Fibroblast of skin of abdomen (primary cell): Measurements from ENCODE around the gene ASB1.
"Not testable (repeated sequence)": the region's sequence is repeated elsewhere in the genome, so short reads cannot be mapped to it uniquely, and the experiment has no call there.

ENCODE experiments used
- DNase-seq: peaks from one replicate; pipeline ENCODE4 v3.0.0-alpha.2; 2013

ASB1 gene

DNA sequence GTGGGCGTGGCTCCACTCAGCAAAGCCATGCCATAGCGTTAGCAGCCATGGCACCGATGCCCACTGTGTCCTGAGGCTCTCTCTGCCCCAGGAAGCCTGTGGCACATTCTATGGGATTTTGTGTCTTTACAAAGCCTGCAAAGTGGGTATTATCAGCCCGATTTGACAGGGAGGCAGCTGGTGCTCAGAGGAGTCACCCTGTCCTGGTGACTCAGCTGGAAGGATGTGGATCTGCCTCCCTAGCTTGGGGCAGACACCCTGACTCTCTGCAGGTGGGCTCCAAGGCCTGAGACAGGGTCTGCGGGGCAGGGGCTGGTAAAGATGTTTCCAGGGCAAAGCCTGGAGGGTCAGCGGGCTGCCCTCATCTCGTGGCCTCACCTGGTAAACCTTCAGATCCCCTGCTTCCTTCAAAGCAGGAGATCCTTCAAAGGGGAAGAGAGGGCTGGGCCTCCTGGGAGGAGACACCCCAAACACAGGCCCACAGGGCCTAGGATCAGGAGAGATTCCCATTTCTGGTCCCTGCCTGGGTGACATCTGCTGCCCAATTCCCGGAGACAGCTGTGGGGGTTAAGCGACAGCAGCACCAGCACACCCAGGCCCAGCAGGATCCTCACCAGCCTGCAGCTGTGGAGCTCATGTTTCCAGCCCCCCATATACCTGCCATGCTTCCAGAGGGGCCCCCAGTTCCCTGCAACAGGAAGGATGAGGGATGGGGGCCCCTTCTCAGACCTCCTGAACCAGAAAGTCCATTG lies 3.0 kb upstream of the ASB1 start:
- no peak for DNase-seq

- peak; percentile 73 for DNase-seq
Measured at GRCh38 chr2:238424313-238424700, 2.4 kb upstream of the ASB1 start.

- no peak for DNase-seq
Measured at GRCh38 chr2:238425505-238425978, 1.2 kb upstream of the ASB1 start.

- peak; percentile 80 for DNase-seq
Measured at GRCh38 chr2:238425979-238426567, 654 bp upstream of the ASB1 start.

- no peak for DNase-seq
Measured at GRCh38 chr2:238427435-238428162, 872 bp downstream of the ASB1 start.

DNA sequence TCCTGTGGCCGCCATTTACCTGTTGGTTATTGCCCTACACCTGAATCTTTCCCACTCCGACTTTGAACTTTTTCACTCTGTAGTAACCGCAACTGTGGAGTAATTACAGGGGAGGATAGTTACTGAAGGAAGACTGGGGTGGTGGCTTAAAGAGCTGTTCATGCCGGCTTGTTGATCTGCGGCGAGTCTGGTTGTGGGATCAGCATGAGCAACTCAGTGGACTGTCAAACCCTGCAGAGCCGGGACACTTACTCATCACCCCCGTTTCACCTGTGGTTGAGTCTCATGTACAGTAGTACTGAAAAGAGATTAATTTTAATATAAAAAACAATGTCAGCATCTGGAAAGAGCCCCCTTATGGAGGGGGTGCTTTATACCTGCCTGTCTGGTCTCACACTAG lies 2.1 kb downstream of the ASB1 start:
- no peak for DNase-seq

DNA sequence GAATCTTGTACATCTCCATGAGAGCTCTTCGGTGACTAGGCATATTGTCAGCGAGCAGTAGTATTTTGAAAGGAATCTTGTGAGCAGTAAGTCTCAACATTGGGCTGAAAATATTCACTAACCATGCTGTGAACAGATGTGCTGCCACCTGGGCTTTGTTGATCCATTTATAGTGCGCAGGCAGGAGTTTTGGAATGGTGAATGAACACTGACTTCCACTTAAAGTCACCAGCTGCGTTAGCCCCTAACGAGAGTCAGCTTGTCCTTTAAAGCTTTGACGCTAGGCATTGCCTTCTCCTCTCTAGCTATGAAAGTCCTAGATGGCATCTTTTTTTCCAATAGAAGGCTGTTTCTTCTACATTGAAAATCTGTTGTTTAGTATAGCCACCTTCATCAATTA lies 4.1 kb downstream of the ASB1 start:
- no peak for DNase-seq

DNA sequence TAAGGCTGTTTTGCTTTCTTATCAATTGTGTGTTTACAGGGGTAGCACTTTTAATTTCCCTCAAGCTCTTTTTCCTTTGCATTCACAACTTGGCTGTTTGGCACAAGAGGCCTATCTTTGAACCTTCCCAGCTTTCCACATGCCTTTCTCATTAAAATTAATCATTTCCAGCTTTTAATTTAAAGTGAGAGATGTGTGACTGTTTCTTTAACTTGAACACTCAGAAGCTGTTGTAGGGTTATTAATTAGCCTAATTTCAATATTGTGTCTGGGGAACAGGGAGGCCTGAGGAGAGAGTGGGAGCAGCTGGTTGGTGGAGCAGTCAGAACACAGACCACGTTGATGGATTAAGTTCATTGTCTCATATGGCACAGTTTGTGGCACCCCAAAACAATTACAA lies 4.7 kb downstream of the ASB1 start:
- no peak for DNase-seq

- no peak for DNase-seq
Measured at GRCh38 chr2:238433300-238433915, 6.7 kb downstream of the ASB1 start.

DNA sequence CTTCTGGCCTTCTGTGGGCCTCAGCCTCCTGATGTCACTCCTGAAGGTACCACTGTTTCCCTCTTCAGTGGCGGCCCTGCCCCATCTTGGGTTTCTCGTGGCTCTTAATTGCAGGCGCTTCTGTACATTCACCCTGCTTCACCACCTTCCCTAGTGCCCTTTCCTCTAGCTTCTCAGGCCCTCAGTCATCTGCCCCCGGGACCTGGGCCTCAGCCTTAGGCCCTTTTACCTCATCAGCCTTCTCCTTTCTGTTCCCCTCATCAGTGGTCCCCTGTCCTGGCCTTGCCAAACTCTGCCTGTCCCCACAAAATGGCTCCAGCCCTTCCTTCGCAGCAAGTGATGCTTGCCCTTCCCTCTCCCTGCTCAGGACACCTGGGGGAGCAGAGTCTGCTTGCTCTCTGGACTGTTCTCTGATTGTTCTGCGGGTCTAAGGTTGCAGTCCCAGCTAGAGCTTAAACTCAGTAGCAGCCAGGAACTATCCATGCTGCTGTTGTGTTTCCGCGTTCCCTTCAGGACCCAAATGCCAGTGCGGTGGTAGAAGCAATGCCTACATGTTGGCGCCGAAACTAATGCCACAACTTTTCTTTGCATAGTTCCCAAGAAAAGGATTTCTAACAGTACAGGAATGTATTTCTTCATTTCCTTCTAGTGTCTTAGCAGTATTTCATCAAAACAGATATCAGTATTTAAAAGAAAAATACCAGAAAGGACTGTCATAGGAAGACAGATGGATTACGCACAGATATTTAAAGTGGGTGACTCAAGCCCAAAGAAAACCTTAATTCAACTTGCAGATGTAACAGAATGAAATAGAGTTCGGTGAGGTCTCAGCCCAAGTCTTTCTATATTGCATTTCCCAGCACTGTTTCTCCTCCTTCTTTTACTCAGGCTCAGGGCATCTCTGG lies 7.5 kb downstream of the ASB1 start:
- DNase-seq = peak; percentile 93

- no peak for DNase-seq
Measured at GRCh38 chr2:238434846-238435751, 8.4 kb downstream of the ASB1 start.

DNA sequence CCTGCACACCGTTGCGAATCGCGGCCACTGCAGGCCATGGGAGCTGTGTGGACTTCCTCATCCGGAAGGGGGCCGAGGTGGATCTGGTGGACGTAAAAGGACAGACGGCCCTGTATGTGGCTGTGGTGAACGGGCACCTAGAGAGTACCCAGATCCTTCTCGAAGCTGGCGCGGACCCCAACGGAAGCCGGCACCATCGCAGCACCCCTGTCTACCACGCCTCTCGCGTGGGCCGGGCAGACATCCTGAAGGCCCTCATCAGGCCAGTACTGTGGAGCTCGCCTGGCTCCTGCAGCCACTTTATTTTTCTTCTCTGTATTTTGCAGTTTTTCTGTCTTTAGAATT lies 9.0 kb downstream of the ASB1 start:
- no peak for DNase-seq

DNA sequence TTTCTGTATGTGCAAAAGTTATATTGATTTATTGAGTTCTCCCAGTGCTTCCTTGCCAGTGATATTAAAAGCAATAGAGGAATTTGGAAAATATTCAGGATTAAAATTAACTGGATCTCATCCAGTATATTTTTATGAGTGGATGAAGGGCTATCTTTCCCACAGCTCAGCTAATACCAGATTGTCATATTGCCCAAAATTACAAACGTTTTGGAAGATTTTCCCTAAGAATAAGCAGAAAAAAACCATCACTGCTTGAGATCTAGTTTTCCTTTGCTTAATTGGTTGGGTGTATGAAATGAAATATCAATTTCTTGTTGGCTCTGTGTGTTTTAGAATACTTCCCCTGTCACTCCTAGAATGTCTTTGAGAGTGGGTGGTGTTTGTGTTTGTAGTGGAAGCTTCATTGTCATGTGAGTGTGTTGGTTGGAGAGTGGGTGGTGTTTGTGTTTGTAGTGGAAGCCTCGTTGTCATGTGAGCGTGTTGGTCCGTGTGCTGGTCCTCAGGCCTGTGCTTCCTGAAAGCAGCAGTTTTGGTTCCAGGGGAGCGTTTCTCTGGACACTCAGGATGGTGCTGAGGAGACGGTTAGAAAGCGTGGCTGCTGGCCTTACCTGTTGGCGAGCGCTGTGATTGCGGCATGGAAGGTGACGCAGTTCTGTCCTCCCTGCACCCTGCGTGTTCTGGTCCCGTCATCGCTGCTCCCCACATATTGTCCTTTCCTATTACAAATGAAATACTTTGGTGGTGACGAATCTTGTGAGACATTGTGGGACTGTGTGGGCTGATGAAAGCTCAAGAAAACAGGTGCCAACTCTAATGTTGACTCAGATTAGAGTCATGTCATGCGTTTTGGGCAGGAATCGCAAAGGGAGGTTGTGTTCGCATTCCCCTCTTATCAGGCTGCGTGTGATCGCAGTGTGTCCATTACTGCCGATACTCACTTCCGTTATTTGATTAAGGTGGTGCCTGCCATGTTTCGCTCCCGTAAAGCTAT lies 12.4 kb downstream of the ASB1 start:
- peak; percentile 81 for DNase-seq

GRCh38 chr2:238439917-238440316 lies 13.2 kb downstream of the ASB1 start:
- DNase-seq = no peak

- no peak for DNase-seq
Measured at GRCh38 chr2:238440331-238440730, 13.6 kb downstream of the ASB1 start.

- no peak for DNase-seq
Measured at GRCh38 chr2:238440767-238441166, 14.0 kb downstream of the ASB1 start.

DNA sequence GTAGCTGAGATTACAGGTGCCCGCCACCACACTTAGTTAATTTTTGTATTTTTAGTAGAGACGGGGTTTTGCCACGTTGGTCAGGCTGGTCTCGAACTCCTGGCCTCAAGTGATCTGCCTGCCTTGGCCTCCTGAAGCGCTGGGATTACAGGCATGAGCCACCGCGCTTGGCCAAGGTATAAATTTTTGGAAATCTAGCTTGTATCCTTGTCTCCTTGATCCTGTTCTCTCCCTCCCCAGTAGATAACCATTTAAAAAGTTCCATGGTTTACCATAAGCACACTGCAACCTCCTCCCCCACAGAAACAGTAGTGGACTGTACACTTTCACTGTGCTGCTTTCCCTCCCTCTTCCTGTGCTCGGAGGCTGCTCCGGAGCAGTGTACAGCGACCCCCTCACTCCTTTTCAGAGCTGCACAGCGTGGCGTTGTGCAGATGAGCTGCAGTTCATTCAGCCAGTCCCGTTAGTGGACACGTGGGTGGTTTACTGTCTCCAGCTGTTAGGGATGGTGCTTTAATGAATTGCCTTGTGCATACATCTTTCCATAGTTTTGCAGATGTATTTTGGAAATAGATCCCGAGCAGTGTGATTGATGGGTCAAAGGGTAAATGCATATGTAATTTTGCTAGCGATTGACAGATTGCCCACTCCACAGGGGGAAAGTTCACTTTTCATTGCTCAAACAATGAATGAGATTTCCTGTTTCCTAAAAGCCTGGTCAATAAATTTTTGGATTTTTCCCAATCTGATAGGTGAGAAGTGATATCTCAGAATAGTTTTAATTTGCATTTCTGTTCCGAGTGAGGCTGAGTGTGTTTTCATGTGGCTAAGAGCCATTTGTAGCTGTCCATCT lies 14.8 kb downstream of the ASB1 start:
- no peak for DNase-seq

GRCh38 chr2:238442257-238442656 lies 15.5 kb downstream of the ASB1 start:
- DNase-seq = not testable (repeated sequence)

DNA sequence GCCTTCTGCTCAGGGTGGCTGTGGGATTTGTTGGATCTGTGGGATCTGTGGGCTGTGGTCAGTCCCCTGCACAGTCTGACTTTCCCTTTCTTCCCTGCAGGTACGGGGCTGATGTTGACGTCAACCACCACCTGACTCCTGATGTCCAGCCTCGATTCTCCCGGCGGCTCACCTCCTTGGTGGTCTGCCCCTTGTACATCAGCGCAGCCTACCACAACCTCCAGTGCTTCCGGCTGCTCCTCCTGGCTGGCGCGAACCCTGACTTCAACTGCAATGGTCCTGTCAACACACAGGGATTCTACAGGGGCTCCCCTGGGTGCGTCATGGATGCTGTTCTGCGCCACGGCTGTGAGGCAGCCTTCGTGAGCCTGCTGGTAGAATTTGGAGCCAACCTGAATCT lies 17.5 kb downstream of the ASB1 start:
- no peak for DNase-seq
